SK-N-SH (cell line): Measurements from ENCODE around the gene PISD. TPM values are rescaled to one million over a fixed set of nuclear protein-coding genes. Genes with fewer than 3 reads are reported as not detected.
"Not testable (repeated sequence)": the region's sequence is repeated elsewhere in the genome, so short reads cannot be mapped to it uniquely, and the experiment has no call there.

Experiments used
- CTCF ChIA-PET: fragments of 300-600, 350-600 bp; formaldehyde crosslinking; extraction: SDS; loops from one replicate; lab custom pipeline; 2021; lab: Yijun Ruan, JAX
- POLR2A ChIA-PET: fragments of 350-600 bp; sonication (Branson Sonifier 250); formaldehyde crosslinking; extraction: SDS; loops from one replicate; lab custom pipeline; 2020; ENCODE audit warnings: antibody characterized with exemption, inconsistent platforms; lab: Yijun Ruan, JAX
- DNase-seq: peaks from one replicate; pipeline ENCODE4 v3.0.0; 2012
- H2AFZ ChIP-seq: fragments of 200-600 bp; sonication (generic); 2 replicates; pipeline ENCODE4 v1.8.1; 2016; ENCODE audit warnings: antibody characterized with exemption, mild to moderate bottlenecking, low read depth
- H3F3A ChIP-seq: fragments of 200-600 bp; sonication (generic); replicated peaks from 2 replicates; pipeline ENCODE3; 2016; ENCODE audit warnings: antibody characterized with exemption, mild to moderate bottlenecking; ENCODE audit not compliant: insufficient read depth
- H3K27ac ChIP-seq, 2 experiments: fragments of 200-500 bp in 1 of 2; fragments of 200-600 bp in 1 of 2; sonication (Bioruptor generic) in 1 of 2; sonication (generic), shearing (Covaris generic) in 1 of 2; 2 replicates each; pipeline versions ENCODE4 v1.5.1 to v1.6.1; 2014 to 2016; ENCODE audit warnings: low read depth in 2 of 2, inconsistent platforms in 1 of 2, low read length in 1 of 2, mild to moderate bottlenecking in 1 of 2, mixed read lengths in 1 of 2
- H3K27me3 ChIP-seq: fragments of 200-600 bp; sonication (generic), shearing (Covaris generic); 2 replicates; pipeline ENCODE4 v1.6.1; 2016; ENCODE audit warnings: mixed run types; ENCODE audit not compliant: insufficient read depth
- H3K36me3 ChIP-seq, 2 experiments: fragments of 200-500 bp in 1 of 2; fragments of 200-600 bp in 1 of 2; sonication (Bioruptor generic) in 1 of 2; sonication (generic) in 1 of 2; replicated peaks in 1 of 2; 2 replicates each; pipeline versions ENCODE3 to v1.5.1; 2014 to 2016; ENCODE audit warnings: low read length in 1 of 2, mild to moderate bottlenecking in 1 of 2; ENCODE audit not compliant: insufficient read depth in 2 of 2, control insufficient read depth in 1 of 2
- H3K4me1 ChIP-seq, 2 experiments: fragments of 200-500 bp in 1 of 2; fragments of 200-600 bp in 1 of 2; sonication (Bioruptor generic) in 1 of 2; sonication (generic), shearing (Covaris generic) in 1 of 2; 2 replicates each; pipeline versions ENCODE4 v1.5.1 to v1.6.1; 2014 to 2016; ENCODE audit warnings: low read depth in 1 of 2, low read length in 1 of 2, mixed run types in 1 of 2; ENCODE audit not compliant: insufficient read depth in 2 of 2, control insufficient read depth in 1 of 2
- H3K4me2 ChIP-seq: fragments of 200-600 bp; sonication (generic), shearing (Covaris generic); 2 replicates; pipeline ENCODE4 v1.6.1; 2017; ENCODE audit warnings: mixed run types
- H3K4me3 ChIP-seq, 2 experiments: fragments of 200-500 bp in 1 of 2; fragments of 200-600 bp in 1 of 2; sonication (Bioruptor generic) in 1 of 2; sonication (generic), shearing (Covaris generic) in 1 of 2; 2 replicates each; pipeline versions ENCODE4 v1.5.1 to v1.8.1; 2014 to 2016; ENCODE audit warnings: low read depth in 2 of 2, inconsistent platforms in 1 of 2, low read length in 1 of 2, mild to moderate bottlenecking in 1 of 2, mixed read lengths in 1 of 2, moderate library complexity in 1 of 2
- H3K79me2 ChIP-seq: fragments of 200-600 bp; sonication (generic); 2 replicates; pipeline ENCODE4 v1.8.1; 2017; ENCODE audit warnings: mild to moderate bottlenecking; ENCODE audit not compliant: insufficient read depth
- H3K9ac ChIP-seq: fragments of 200-600 bp; sonication (generic); 2 replicates; pipeline ENCODE4 v1.6.1; 2017; ENCODE audit warnings: mixed run types
- H3K9me2 ChIP-seq: fragments of 200-600 bp; sonication (generic); 2 replicates; pipeline ENCODE4 v1.6.1; 2017; ENCODE audit warnings: mixed run types
- H3K9me3 ChIP-seq: fragments of 200-600 bp; sonication (generic); 2 replicates; pipeline ENCODE4 v1.6.1; 2017; ENCODE audit warnings: mixed run types, mild to moderate bottlenecking, moderate library complexity
- H4K20me1 ChIP-seq: fragments of 200-600 bp; sonication (generic); 2 replicates; pipeline ENCODE4 v1.6.1; 2017; ENCODE audit warnings: mild to moderate bottlenecking, mixed run types; ENCODE audit not compliant: insufficient read depth
- CHD2 ChIP-seq: fragments of 150-350 bp; IDR thresholded peaks from 2 replicates; pipeline ENCODE4 v1.6.1; 2018; ENCODE audit warnings: low read length; ENCODE audit not compliant: partially characterized antibody
- EP300 ChIP-seq, 2 experiments: IDR thresholded peaks; 2 replicates each; pipeline versions ENCODE4 v1.4.0 to v1.6.1; 2012; ENCODE audit warnings: borderline replicate concordance in 1 of 2, low read depth in 1 of 2, low read length in 1 of 2
- EZH2phosphoT487 ChIP-seq: fragments of 200-600 bp; sonication (generic); IDR thresholded peaks from 2 replicates; pipeline ENCODE4 v1.6.1; 2017; ENCODE audit warnings: low read depth, mixed run types, mild to moderate bottlenecking, antibody characterized with exemption, moderate library complexity, borderline replicate concordance
- GATA2 ChIP-seq: sonication (generic); formaldehyde crosslinking; IDR thresholded peaks from 2 replicates; pipeline ENCODE4 v1.5.0; 2020; ENCODE audit warnings: mild to moderate bottlenecking, missing genetic modification reagents
- JUND ChIP-seq: IDR thresholded peaks from 2 replicates; pipeline ENCODE4 v1.4.0; 2012
- NFIC ChIP-seq: IDR thresholded peaks from 2 replicates; pipeline ENCODE4 v1.4.0; 2012; ENCODE audit warnings: borderline replicate concordance
- NRF1 ChIP-seq: IDR thresholded peaks from 2 replicates; pipeline ENCODE4 v1.6.1; 2012; ENCODE audit warnings: low read depth, mild to moderate bottlenecking, low read length
- POLR2AphosphoS5 ChIP-seq: IDR thresholded peaks from 2 replicates; pipeline ENCODE4 v1.6.1; 2012; ENCODE audit warnings: low read depth, low read length
- SMC3 ChIP-seq: IDR thresholded peaks from 2 replicates; pipeline ENCODE4 v1.6.1; 2012; ENCODE audit warnings: low read depth, low read length, improper control_type of control experiment
- TAF1 ChIP-seq: IDR thresholded peaks from 2 replicates; pipeline ENCODE4 v1.6.1; 2012; ENCODE audit warnings: low read depth, mild to moderate bottlenecking, low read length, moderate library complexity, borderline replicate concordance
- TCF12 ChIP-seq: IDR thresholded peaks from 2 replicates; pipeline ENCODE4 v1.4.0; 2012
- USF2 ChIP-seq: fragments of 150-350 bp; IDR thresholded peaks from 2 replicates; pipeline ENCODE4 v1.6.1; 2017; ENCODE audit warnings: antibody characterized with exemption, low read length, low read depth, borderline replicate concordance
- YY1 ChIP-seq: IDR thresholded peaks from 2 replicates; pipeline ENCODE4 v1.4.0; 2012; ENCODE audit warnings: low read depth, mild to moderate bottlenecking
- WGBS: methylation state at CpG from one replicate; pipeline ENCODE4 v1.1.6; 2017; ENCODE audit warnings: low lambda C conversion rate; 5-methylcytosine and 5-hydroxymethylcytosine counted together
- polyA plus RNA-seq, 3 experiments: library from polyadenylated mRNA; depleted of rRNA; stranded (reverse); fragments of >200 nt; gene quantifications; 2 replicates each; pipeline ENCODE4 v1.2.3, GENCODE V29; 2012
- TF ChIP-seq, protein P1 (sequence below): IDR thresholded peaks from 2 replicates; pipeline ENCODE4 v1.4.0; 2012; ENCODE audit warnings: low read depth, borderline replicate concordance
- TF ChIP-seq, protein P2 (sequence below): IDR thresholded peaks from 2 replicates; pipeline ENCODE4 v1.4.0; 2012; ENCODE audit warnings: low read depth

The PISD gene
- polyA plus RNA-seq, 1 of the 3 experiments (the other 2 are of a cell fraction): 34.9 TPM

GRCh38 chr22:31595271-31595670 lies 66.7 kb downstream of the PISD start:
- Histone ChIP-seq H3K79me2 (no peaks in the 10 kb centered on the region), H4K20me1 (no peaks in the 10 kb centered on the region), H3K9ac (no peak overlapping the region), H3K27me3 (no peaks in the 10 kb centered on the region), H3F3A (no peaks in the 10 kb centered on the region), H3K4me1 (peaks cover under 1 to 4% of the 10 kb centered on the region in 2 experiments; a peak in 1 of 4 replicates), H2AFZ (no peak overlapping the region), H3K27ac (no peak overlapping the region), H3K36me3 (no peaks in the 10 kb centered on the region), H3K4me3 (no peak overlapping the region), H3K4me2 (no peak overlapping the region), H3K9me2 (no peaks in the 10 kb centered on the region), H3K9me3 (no peaks in the 10 kb centered on the region)
- DNase-seq: no peak
- CTCF ChIA-PET: no interaction called here
- POLR2A ChIA-PET: no interaction called here
- 94% methylated on average over 2 of the region's 2 CpGs for whole genome bisulfite sequencing
- TF ChIP-seq EP300 (IDR thresholded peaks at IDR 0.05; ENCODE audit: borderline replicate concordance in 1 of 2, low read depth in 1 of 2, low read length in 1 of 2): no peak
- TF ChIP-seq JUND: no peak
- TF ChIP-seq, protein P1, sequence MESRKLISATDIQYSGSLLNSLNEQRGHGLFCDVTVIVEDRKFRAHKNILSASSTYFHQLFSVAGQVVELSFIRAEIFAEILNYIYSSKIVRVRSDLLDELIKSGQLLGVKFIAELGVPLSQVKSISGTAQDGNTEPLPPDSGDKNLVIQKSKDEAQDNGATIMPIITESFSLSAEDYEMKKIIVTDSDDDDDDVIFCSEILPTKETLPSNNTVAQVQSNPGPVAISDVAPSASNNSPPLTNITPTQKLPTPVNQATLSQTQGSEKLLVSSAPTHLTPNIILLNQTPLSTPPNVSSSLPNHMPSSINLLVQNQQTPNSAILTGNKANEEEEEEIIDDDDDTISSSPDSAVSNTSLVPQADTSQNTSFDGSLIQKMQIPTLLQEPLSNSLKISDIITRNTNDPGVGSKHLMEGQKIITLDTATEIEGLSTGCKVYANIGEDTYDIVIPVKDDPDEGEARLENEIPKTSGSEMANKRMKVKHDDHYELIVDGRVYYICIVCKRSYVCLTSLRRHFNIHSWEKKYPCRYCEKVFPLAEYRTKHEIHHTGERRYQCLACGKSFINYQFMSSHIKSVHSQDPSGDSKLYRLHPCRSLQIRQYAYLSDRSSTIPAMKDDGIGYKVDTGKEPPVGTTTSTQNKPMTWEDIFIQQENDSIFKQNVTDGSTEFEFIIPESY: no peak
- no peak for TF ChIP-seq TAF1
- no peak for TF ChIP-seq CHD2

DNA sequence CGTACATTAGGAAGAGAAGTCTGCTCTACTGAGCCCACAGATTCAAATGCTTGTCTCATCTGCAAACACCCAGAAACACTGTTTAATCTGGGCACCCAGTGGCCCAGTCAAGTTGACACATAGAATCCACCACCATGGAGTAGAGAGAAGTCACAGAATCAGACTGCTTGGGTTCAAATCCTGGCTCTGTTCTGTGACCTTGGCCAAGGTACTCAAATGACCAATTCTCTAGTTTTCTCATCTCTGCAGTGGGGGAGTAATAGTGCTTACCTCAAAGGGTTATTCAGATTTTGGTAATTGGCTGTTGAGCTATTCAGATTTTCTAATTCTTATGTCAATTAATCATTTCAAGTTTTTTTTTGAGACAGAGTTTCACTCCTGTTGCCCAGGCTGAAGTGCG lies 71.9 kb downstream of the PISD start:
- H3K36me3 ChIP-seq: peaks cover 24 to 29% of the 10 kb centered on the region in 2 experiments
- H2AFZ ChIP-seq, H3K79me2 ChIP-seq, H3K27ac ChIP-seq, H3K27me3 ChIP-seq, H3K9me3 ChIP-seq, H3K4me1 ChIP-seq, H3K4me2 ChIP-seq, POLR2A ChIA-PET, CTCF ChIA-PET, H3K9me2 ChIP-seq, H3K4me3 ChIP-seq, H3F3A ChIP-seq, H3K9ac ChIP-seq, H4K20me1 ChIP-seq, DNase-seq: not testable (repeated sequence)
- no CpG with 5 or more reads among the region's 2 CpGs for WGBS

- H3K79me2 ChIP-seq: no peaks in the 10 kb centered on the region
- H3K4me2 ChIP-seq: no peak overlapping the region
- no peak overlapping the region for H3K9ac ChIP-seq
- no peaks in the 10 kb centered on the region for H3K27me3 ChIP-seq
- no peak for DNase-seq
- no peak overlapping the region for H3K4me3 ChIP-seq
- CTCF ChIA-PET: interaction anchor here (0.6 kb wide), 1 partner anchor 688 kb away, joined by 3 read pairs; no protein-coding TSS in a partner anchor
- 0 out of 4 replicates have a peak, but pooled peaks cover 0 to 14% of the 10 kb centered on the region in 2 experiments for H3K4me1 ChIP-seq
- H3K9me3 ChIP-seq: no peaks in the 10 kb centered on the region
- 77% methylated on average over 5 of the region's 6 CpGs for WGBS
- POLR2A ChIA-PET: interaction anchor here (0.6 kb wide), 1 partner anchor 518 kb away, joined by 5 read pairs; no protein-coding TSS in a partner anchor
- peaks cover 24 to 29% of the 10 kb centered on the region in 2 experiments for H3K36me3 ChIP-seq
- H3F3A ChIP-seq: peaks cover 5% of the 10 kb centered on the region
- H4K20me1 ChIP-seq: no peaks in the 10 kb centered on the region
- H3K27ac ChIP-seq: no peak overlapping the region
- H2AFZ ChIP-seq: no peak overlapping the region
- no peaks in the 10 kb centered on the region for H3K9me2 ChIP-seq
- TF ChIP-seq POLR2AphosphoS5 (no peak), USF2 (no peak), YY1 (no peak), NRF1 (no peak), EZH2phosphoT487 (no peak), NFIC (no peak), TCF12 (no peak), SMC3 (no peak), GATA2 (CRISPR knock-in tag) (no peak)
- TF ChIP-seq, protein P2, sequence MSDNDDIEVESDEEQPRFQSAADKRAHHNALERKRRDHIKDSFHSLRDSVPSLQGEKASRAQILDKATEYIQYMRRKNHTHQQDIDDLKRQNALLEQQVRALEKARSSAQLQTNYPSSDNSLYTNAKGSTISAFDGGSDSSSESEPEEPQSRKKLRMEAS: no peak
Observed at GRCh38 chr22:31588970-31589675, 72.9 kb downstream of the PISD start.
